GM23248 (cell line): Measurements from ENCODE around the gene TSC22D1. TPM values are rescaled to one million over a fixed set of nuclear protein-coding genes. Genes with fewer than 3 reads are reported as not detected.

Experiments
- DNase-seq: peaks from one replicate; pipeline ENCODE4 v3.0.0-alpha.2; 2015
- H2AFZ ChIP-seq: fragments of 200-600 bp; sonication (generic); 2 replicates; pipeline ENCODE4 v1.6.1; 2016; ENCODE audit warnings: antibody characterized with exemption
- H3F3A ChIP-seq: fragments of 200-600 bp; sonication (generic); 2 replicates; pipeline ENCODE4 v1.6.1; 2016; ENCODE audit warnings: mild to moderate bottlenecking, antibody characterized with exemption, mixed run types; ENCODE audit not compliant: insufficient read depth
- H3K27ac ChIP-seq: fragments of 200-600 bp; sonication (generic); 2 replicates; pipeline ENCODE4 v1.5.1; 2016; ENCODE audit warnings: mild to moderate bottlenecking
- H3K27me3 ChIP-seq: fragments of 200-600 bp; sonication (generic); replicated peaks from 2 replicates; pipeline ENCODE4 v1.6.1; 2016; ENCODE audit warnings: mild to moderate bottlenecking; ENCODE audit not compliant: insufficient read depth
- H3K36me3 ChIP-seq: fragments of 200-600 bp; sonication (generic); 2 replicates; pipeline ENCODE4 v1.6.1; 2016; ENCODE audit warnings: low read depth, mild to moderate bottlenecking
- H3K4me1 ChIP-seq: fragments of 200-600 bp; sonication (generic); 2 replicates; pipeline ENCODE4 v1.6.1; 2016; ENCODE audit warnings: mild to moderate bottlenecking; ENCODE audit not compliant: insufficient read depth
- H3K4me2 ChIP-seq: fragments of 200-600 bp; sonication (generic); one replicate; pipeline ENCODE4 v1.6.1; 2016; ENCODE audit warnings: mild to moderate bottlenecking; ENCODE audit not compliant: unreplicated experiment
- H3K4me3 ChIP-seq: fragments of 200-600 bp; sonication (generic); 2 replicates; pipeline ENCODE4 v1.5.1; 2016; ENCODE audit warnings: mild to moderate bottlenecking
- H3K79me2 ChIP-seq: fragments of 200-600 bp; sonication (generic); 2 replicates; pipeline ENCODE4 v1.6.1; 2016; ENCODE audit warnings: mild to moderate bottlenecking; ENCODE audit not compliant: insufficient read depth
- H3K9ac ChIP-seq: fragments of 200-600 bp; sonication (generic); 2 replicates; pipeline ENCODE4 v1.6.1; 2016; ENCODE audit warnings: mild to moderate bottlenecking
- H3K9me2 ChIP-seq: fragments of 200-600 bp; sonication (generic); 2 replicates; pipeline ENCODE4 v1.6.1; 2016; ENCODE audit warnings: mixed run types, mild to moderate bottlenecking, moderate library complexity; ENCODE audit not compliant: insufficient read depth
- H3K9me3 ChIP-seq: fragments of 200-600 bp; sonication (generic); one replicate; pipeline ENCODE4 v1.6.1; 2017; ENCODE audit warnings: low read depth
- H4K20me1 ChIP-seq: fragments of 200-600 bp; sonication (generic); 2 replicates; pipeline ENCODE4 v1.6.0; 2016; ENCODE audit not compliant: insufficient read depth
- EZH2 ChIP-seq: fragments of 200-600 bp; sonication (generic); IDR thresholded peaks from 2 replicates; pipeline ENCODE4 v1.6.1; 2018; ENCODE audit warnings: antibody characterized with exemption, mild to moderate bottlenecking; ENCODE audit not compliant: insufficient read depth, poor library complexity, severe bottlenecking
- EZH2phosphoT487 ChIP-seq: fragments of 200-600 bp; sonication (generic); IDR thresholded peaks from 2 replicates; pipeline ENCODE4 v1.6.1; 2018; ENCODE audit warnings: antibody characterized with exemption, moderate library complexity, mild to moderate bottlenecking, low read depth; ENCODE audit not compliant: insufficient read depth
- WGBS, 2 experiments: methylation state at CpG; one replicate each; pipeline ENCODE4 v1.1.6; 2015 to 2017; ENCODE audit warnings: low lambda C conversion rate in 2 of 2, low coverage in 1 of 2; ENCODE audit errors: missing lambda C conversion rate in 2 of 2; 5-methylcytosine and 5-hydroxymethylcytosine counted together
- in situ Hi-C: fragments of 300-500 bp; cut with MboI; formaldehyde crosslinking; loops from 2 replicates; pipeline ENCODE4 v1.15.0; 2020
- polyA plus RNA-seq: library from polyadenylated mRNA; unstranded; fragments of >200 nt; fragmentation: Nextera tagmentation; extraction: Ambion mirVana; gene quantifications from 2 replicates; pipeline ENCODE4 v1.2.1, GENCODE V29; 2016
- total RNA-seq: library from RNA; depleted of rRNA; stranded (reverse); fragments of >200 nt; shearing (Covaris generic); gene quantifications from 2 replicates; pipeline ENCODE4 v1.2.3, GENCODE V29; 2014

TSC22D1 gene
- total and polyA plus RNA-seq, 2 experiments from 2014 or later: 31.3 to 60.6 TPM

GRCh38 chr13:44591316-44591715 lies 15.2 kb upstream of the TSC22D1 start:
- 76 to 79% methylated on average over 14 to 15 of the region's 15 CpGs for WGBS, 2 experiments

GRCh38 chr13:44583137-44583536 lies 7.0 kb upstream of the TSC22D1 start:
- Histone ChIP-seq H3K27me3 (no peaks in the 10 kb centered on the region), H3K79me2 (no peaks in the 10 kb centered on the region), H3K27ac (no peak overlapping the region), H3K4me1 (peaks cover 20% of the 10 kb centered on the region), H2AFZ (no peak overlapping the region), H3K9me3 (no peaks in the 10 kb centered on the region), H3F3A (peaks cover 8% of the 10 kb centered on the region), H3K4me3 (no peak overlapping the region), H3K4me2 (no peak overlapping the region), H3K36me3 (no peaks in the 10 kb centered on the region), H3K9me2 (no peaks in the 10 kb centered on the region), H3K9ac (no peak overlapping the region), H4K20me1 (no peaks in the 10 kb centered on the region)
- WGBS, 2 experiments: 81 to 82% methylated on average over 3 of the region's 3 CpGs
- TF ChIP-seq EZH2: no peak
- TF ChIP-seq EZH2phosphoT487: no peak
- peak; percentile 14 for DNase-seq
- in situ Hi-C loops: no loop called here

More at GRCh38 chr13:44591316-44591715, 15.2 kb upstream of the TSC22D1 start:
- Histone ChIP-seq H3K36me3 (no peaks in the 10 kb centered on the region), H3K79me2 (no peaks in the 10 kb centered on the region), H3K4me2 (no peak overlapping the region), H3K9me3 (no peaks in the 10 kb centered on the region), H3K9ac (no peak overlapping the region), H3K4me1 (no peaks in the 10 kb centered on the region), H3K9me2 (no peaks in the 10 kb centered on the region), H3K4me3 (no peak overlapping the region), H3K27me3 (no peaks in the 10 kb centered on the region), H3K27ac (no peak overlapping the region), H4K20me1 (no peaks in the 10 kb centered on the region), H2AFZ (no peak overlapping the region), H3F3A (no peaks in the 10 kb centered on the region)
- TF ChIP-seq EZH2 (no peak), EZH2phosphoT487 (no peak)
- no peak for DNase-seq
- in situ Hi-C loops: no loop called here

DNA sequence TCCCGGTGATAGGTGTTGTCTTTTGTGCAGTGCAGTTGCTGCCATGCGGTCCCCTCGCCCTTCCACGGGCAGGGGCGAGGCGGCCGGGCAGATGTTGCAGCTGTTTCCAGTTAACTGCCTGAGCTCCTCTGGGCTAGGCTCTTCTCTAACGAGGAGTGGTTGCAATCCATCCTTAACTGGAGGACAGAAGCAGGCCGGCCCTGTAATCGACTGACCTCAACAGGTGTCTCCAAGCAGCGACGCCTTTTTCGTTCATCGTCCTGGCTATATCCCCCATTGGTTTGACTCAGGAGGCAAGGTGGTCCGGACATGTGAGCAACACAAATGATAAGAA lies 1.9 kb upstream of the TSC22D1 start:
- in situ Hi-C loops: no loop called here
- no peaks in the 10 kb centered on the region for H3K9me2 ChIP-seq
- peak overlapping the region; percentile 82 for H3K4me3 ChIP-seq
- H3K9ac ChIP-seq: peak overlapping the region; percentile 92
- peaks cover 17% of the 10 kb centered on the region for H3F3A ChIP-seq
- H3K27ac ChIP-seq: peak overlapping the region; percentile 96
- H2AFZ ChIP-seq: peak overlapping the region; percentile 91
- no peaks in the 10 kb centered on the region for H3K27me3 ChIP-seq
- peak overlapping the region; percentile 94 for H3K4me2 ChIP-seq
- no peaks in the 10 kb centered on the region for H4K20me1 ChIP-seq
- H3K4me1 ChIP-seq: peaks cover 41% of the 10 kb centered on the region
- WGBS, 2 experiments: 0 to 3% methylated on average over 15 of the region's 15 CpGs
- H3K9me3 ChIP-seq: no peaks in the 10 kb centered on the region
- TF ChIP-seq EZH2 (no peak), EZH2phosphoT487 (no peak)
- H3K36me3 ChIP-seq: no peaks in the 10 kb centered on the region; the same call in 1 of the 2 replicates
- peak; percentile 70 for DNase-seq
- peaks cover 33% of the 10 kb centered on the region for H3K79me2 ChIP-seq

- in situ Hi-C loops: no loop called here
- H3K27me3 ChIP-seq: no peaks in the 10 kb centered on the region
- peak; percentile 97 for DNase-seq
- no peaks in the 10 kb centered on the region for H3K9me3 ChIP-seq
- TF ChIP-seq EZH2phosphoT487 (no peak), EZH2 (no peak)
- peak overlapping the region; percentile 94 for H3K4me2 ChIP-seq
- H3K4me1 ChIP-seq: peaks cover 42% of the 10 kb centered on the region
- H3K79me2 ChIP-seq: peaks cover 38% of the 10 kb centered on the region
- peak overlapping the region; percentile 82 for H3K4me3 ChIP-seq
- no peaks in the 10 kb centered on the region for H3K9me2 ChIP-seq
- 1 to 2% methylated on average over 31 to 87 of the region's 94 CpGs for WGBS, 2 experiments
- no peaks in the 10 kb centered on the region for H4K20me1 ChIP-seq
- peak overlapping the region; percentile 96 for H3K27ac ChIP-seq
- H3F3A ChIP-seq: peaks cover 16% of the 10 kb centered on the region
- peak overlapping the region; percentile 91 for H2AFZ ChIP-seq
- H3K9ac ChIP-seq: peak overlapping the region; percentile 92
- no peaks in the 10 kb centered on the region; the same call in 1 of the 2 replicates for H3K36me3 ChIP-seq
These were observed 1.3 kb upstream of the TSC22D1 start for GRCh38 chr13:44577236-44578066.
